H1 (cell line): Measurements from ENCODE around the gene SASS6. TPM values are rescaled to one million over a fixed set of nuclear protein-coding genes. Genes with fewer than 3 reads are reported as not detected.

Experiments used
- CTCF ChIA-PET: fragments of 300-600 bp; sonication (Branson Sonifier 250); formaldehyde crosslinking; loops from one replicate; lab custom pipeline; 2021; ENCODE audit not compliant: partially characterized antibody; lab: Charles Lee
- POLR2A ChIA-PET: fragments of 300-600 bp; sonication (Branson Sonifier 250); formaldehyde crosslinking; loops from one replicate; lab custom pipeline; 2021; ENCODE audit warnings: inconsistent platforms; ENCODE audit not compliant: partially characterized antibody; lab: Charles Lee
- DNase-seq, 2 experiments: peaks; one replicate each; pipeline versions ENCODE4 v3.0.0 to v3.0.0-alpha.2; 2010 to 2022; ENCODE audit warnings: low spot score in 2 of 2, low read depth in 1 of 2, mixed read lengths in 1 of 2
- FAIRE-seq: peaks from 2 replicates; lab custom pipeline; 2011; peaks lifted over from hg19 to GRCh38; lab: Jason Lieb, UNC
- H2AFZ ChIP-seq: 2 replicates; pipeline ENCODE4 v1.8.1; 2012; ENCODE audit warnings: low read length, inconsistent platforms
- H2AK5ac ChIP-seq: 2 replicates; pipeline ENCODE4 v1.6.1; 2013; ENCODE audit warnings: low read depth, low read length
- H2BK120ac ChIP-seq: replicated peaks from 2 replicates; pipeline ENCODE3; 2013; ENCODE audit warnings: low read depth, low read length, inconsistent platforms
- H2BK12ac ChIP-seq: 2 replicates; pipeline ENCODE4 v1.6.1; 2013; ENCODE audit warnings: low read depth, low read length
- H2BK15ac ChIP-seq: 2 replicates; pipeline ENCODE4 v1.6.1; 2013; ENCODE audit warnings: low read length
- H2BK20ac ChIP-seq: 2 replicates; pipeline ENCODE4 v1.6.1; 2013; ENCODE audit warnings: low read length
- H2BK5ac ChIP-seq: 2 replicates; pipeline ENCODE4 v1.6.1; 2013; ENCODE audit warnings: low read depth, low read length
- H3K14ac ChIP-seq: 2 replicates; pipeline ENCODE4 v1.6.1; 2013; ENCODE audit warnings: inconsistent platforms; ENCODE audit not compliant: insufficient read length
- H3K18ac ChIP-seq: 2 replicates; pipeline ENCODE4 v1.6.1; 2013; ENCODE audit warnings: low read length; ENCODE audit errors: extremely low read depth
- H3K23ac ChIP-seq: 2 replicates; pipeline ENCODE4 v1.6.1; 2013; ENCODE audit warnings: inconsistent platforms; ENCODE audit not compliant: insufficient read length
- H3K23me2 ChIP-seq: 2 replicates; pipeline ENCODE4 v1.6.1; 2013; ENCODE audit warnings: low read depth, low read length
- H3K27ac ChIP-seq: 2 replicates; pipeline ENCODE4 v1.6.1; 2011; ENCODE audit warnings: low read depth, low read length, inconsistent platforms
- H3K27me3 ChIP-seq, 4 experiments: replicated peaks in 1 of 4; 1 replicate in 1 of 4; 2 replicates in 3 of 4; pipeline versions ENCODE4 v1.6.1 to v1.8.1; 2011 to 2013; ENCODE audit warnings: low read length in 3 of 4, mild to moderate bottlenecking in 3 of 4, inconsistent platforms in 2 of 4, mixed read lengths in 2 of 4, moderate library complexity in 1 of 4; ENCODE audit not compliant: control insufficient read depth in 3 of 4, insufficient read depth in 3 of 4; ENCODE audit errors: extremely low read depth in 1 of 4
- H3K36me3 ChIP-seq, 4 experiments: 2 replicates each; pipeline versions ENCODE4 v1.6.1 to v1.8.1; 2011 to 2013; ENCODE audit warnings: mild to moderate bottlenecking in 4 of 4, low read length in 3 of 4, moderate library complexity in 2 of 4, control low read depth in 1 of 4, inconsistent platforms in 1 of 4; ENCODE audit not compliant: insufficient read depth in 4 of 4, control insufficient read depth in 2 of 4
- H3K4ac ChIP-seq: replicated peaks from 2 replicates; pipeline ENCODE3; 2013; ENCODE audit warnings: low read length, low read depth, mixed read lengths, inconsistent platforms; ENCODE audit not compliant: insufficient read length
- H3K4me1 ChIP-seq, 4 experiments: replicated peaks in 1 of 4; 1 replicate in 1 of 4; 2 replicates in 3 of 4; pipeline versions ENCODE4 v1.6.1 to v1.8.1; 2011 to 2013; ENCODE audit warnings: low read length in 3 of 4, inconsistent platforms in 2 of 4, mixed read lengths in 1 of 4; ENCODE audit not compliant: insufficient read depth in 4 of 4, control insufficient read depth in 3 of 4
- H3K4me2 ChIP-seq, 2 experiments: 2 replicates each; pipeline versions ENCODE4 v1.6.1 to v1.8.1; 2011 to 2013; ENCODE audit warnings: low read depth in 2 of 2, low read length in 2 of 2, control low read depth in 1 of 2, inconsistent platforms in 1 of 2, mild to moderate bottlenecking in 1 of 2; ENCODE audit not compliant: insufficient read depth in 1 of 2
- H3K4me3 ChIP-seq, 4 experiments: fragments of 200-600, 300-600 bp in 1 of 4; sonication (generic), shearing (Covaris generic), sonication (Bioruptor Twin) in 1 of 4; 2 replicates each; pipeline versions ENCODE4 v1.5.1 to v1.8.1; 2011 to 2016; ENCODE audit warnings: low read length in 4 of 4, low read depth in 3 of 4, control low read depth in 2 of 4, inconsistent platforms in 2 of 4, mild to moderate bottlenecking in 2 of 4, mixed read lengths in 1 of 4, moderate library complexity in 1 of 4; ENCODE audit not compliant: insufficient read depth in 2 of 4; ENCODE audit errors: extremely low read depth in 1 of 4
- H3K56ac ChIP-seq: replicated peaks from 2 replicates; pipeline ENCODE3; 2013; ENCODE audit warnings: low read depth, mild to moderate bottlenecking, mixed read lengths, low read length, inconsistent platforms; ENCODE audit not compliant: insufficient read length
- H3K79me1 ChIP-seq: 2 replicates; pipeline ENCODE4 v1.6.1; 2013; ENCODE audit warnings: low read depth, low read length, control low read depth
- H3K79me2 ChIP-seq, 2 experiments: 2 replicates each; pipeline versions ENCODE4 v1.6.1 to v1.8.1; 2012 to 2013; ENCODE audit warnings: low read length in 2 of 2, mild to moderate bottlenecking in 2 of 2, inconsistent platforms in 1 of 2; ENCODE audit not compliant: insufficient read depth in 2 of 2, control insufficient read depth in 1 of 2
- H3K9ac ChIP-seq, 4 experiments: replicated peaks in 1 of 4; 1 replicate in 1 of 4; 2 replicates in 3 of 4; pipeline versions ENCODE4 v1.6.1 to v1.8.1; 2011 to 2013; ENCODE audit warnings: low read depth in 3 of 4, low read length in 3 of 4, control low read depth in 2 of 4, mild to moderate bottlenecking in 2 of 4, moderate library complexity in 2 of 4, inconsistent platforms in 1 of 4; ENCODE audit errors: extremely low read depth in 1 of 4
- H3K9me3 ChIP-seq, 2 experiments: 2 replicates each; pipeline versions ENCODE4 v1.6.1 to v1.8.1; 2012 to 2013; ENCODE audit warnings: mild to moderate bottlenecking in 2 of 2, moderate library complexity in 2 of 2, control low read depth in 1 of 2, inconsistent platforms in 1 of 2, low read depth in 1 of 2, low read length in 1 of 2, mixed read lengths in 1 of 2; ENCODE audit not compliant: insufficient read depth in 2 of 2
- H4K20me1 ChIP-seq, 2 experiments: replicated peaks in 1 of 2; 2 replicates each; pipeline versions ENCODE3 to v1.8.1; 2011 to 2013; ENCODE audit warnings: inconsistent platforms in 2 of 2, low read length in 2 of 2, mild to moderate bottlenecking in 1 of 2; ENCODE audit not compliant: insufficient read depth in 2 of 2, control insufficient read depth in 1 of 2
- H4K5ac ChIP-seq: 2 replicates; pipeline ENCODE4 v1.6.1; 2013; ENCODE audit warnings: low read length, low read depth, mixed read lengths, inconsistent platforms; ENCODE audit not compliant: insufficient read length
- H4K8ac ChIP-seq: 2 replicates; pipeline ENCODE4 v1.8.0; 2013; ENCODE audit warnings: mild to moderate bottlenecking, moderate library complexity, low read length, inconsistent platforms; ENCODE audit not compliant: insufficient read depth; ENCODE audit errors: extremely low read depth
- H4K91ac ChIP-seq: replicated peaks from 2 replicates; pipeline ENCODE3; 2013; ENCODE audit warnings: low read length, mixed read lengths, inconsistent platforms; ENCODE audit not compliant: insufficient read length
- ATF3 ChIP-seq: IDR thresholded peaks from 2 replicates; pipeline ENCODE4 v1.6.1; 2011; ENCODE audit warnings: low read depth, mild to moderate bottlenecking, low read length; ENCODE audit not compliant: insufficient read depth
- SIRT6 ChIP-seq: IDR thresholded peaks from one replicate; pipeline ENCODE4 v1.7.1; 2012; ENCODE audit warnings: low read length, inconsistent platforms
- TBP ChIP-seq: IDR thresholded peaks from 2 replicates; pipeline ENCODE4 v1.6.1; 2011; ENCODE audit warnings: low read depth, low read length, improper control_type of control experiment
- WGBS, 2 experiments: shearing (Covaris generic) in 1 of 2; methylation state at CpG; one replicate each; pipeline versions ENCODE4 v1.1.6 to v1.1.7; 2013 to 2015; ENCODE audit warnings: low lambda C conversion rate in 2 of 2, mixed read lengths in 2 of 2, inconsistent platforms in 1 of 2, low coverage in 1 of 2, missing lambda C conversion rate in 1 of 2; ENCODE audit not compliant: insufficient replicate concordance in 2 of 2, insufficient coverage in 1 of 2, insufficient read length in 1 of 2; ENCODE audit errors: extremely low coverage in 1 of 2, missing lambda C conversion rate in 1 of 2; 5-methylcytosine and 5-hydroxymethylcytosine counted together
- polyA plus RNA-seq, 7 experiments: library from polyadenylated mRNA; depleted of rRNA in 3 of 7; stranded (reverse) in 5 of 7; unstranded in 2 of 7; fragments of >200 nt in 5 of 7; fragments of 200-250 nt in 2 of 7; gene quantifications; 1 replicate in 5 of 7; 2 replicates in 1 of 7; 4 replicates in 1 of 7; pipeline versions ENCODE4 v1.2.1 to v1.2.3, GENCODE V29; 2011 to 2013; ENCODE audit warnings: missing spikeins in 2 of 7, mixed read lengths in 2 of 7
- total RNA-seq: library from RNA; stranded (reverse); fragmentation: NEBNext Ultra II Directional; extraction: Animal tissue kit (Norgen Biotek cat#: 25700); gene quantifications from 2 replicates; pipeline ENCODE4 v1.2.1, GENCODE V29; 2021

Gene SASS6
- total and polyA plus RNA-seq, 2 of the 8 experiments (the other 6 are each of a cell fraction or from before 2014, with no cell fraction given), result 1.2 to 13.8 TPM

GRCh38 chr1:100115524-100115923 lies 17.2 kb downstream of the SASS6 start:
- Histone ChIP-seq H3K36me3 (peaks cover 0 to 27% (median 13%) of the 10 kb centered on the region in 4 experiments; a peak in 6 of 8 replicates), H3K18ac (no peak overlapping the region), H3K4me2 (no peak overlapping the region), H2AK5ac (no peak overlapping the region), H2BK20ac (no peak overlapping the region), H3K27me3 (no peaks in the 10 kb centered on the region), H3K79me1 (no peaks in the 10 kb centered on the region), H4K8ac (no peak overlapping the region), H4K20me1 (peaks cover 0 to 3% of the 10 kb centered on the region in 2 experiments), H3K9me3 (no peaks in the 10 kb centered on the region), H4K91ac (no peak overlapping the region), H3K14ac (no peak overlapping the region), H3K27ac (no peak overlapping the region), H3K23ac (no peak overlapping the region), H2BK120ac (no peak overlapping the region), H3K4me3 (no peak overlapping the region), H3K79me2 (no peaks in the 10 kb centered on the region), H3K56ac (no peak overlapping the region), H2BK12ac (no peak overlapping the region), H2BK15ac (no peak overlapping the region), H3K9ac (no peak overlapping the region), H3K23me2 (no peaks in the 10 kb centered on the region), H3K4me1 (no peaks in the 10 kb centered on the region), H2BK5ac (no peak overlapping the region), H4K5ac (no peak overlapping the region), H2AFZ (no peak overlapping the region), H3K4ac (no peak overlapping the region)
- CTCF ChIA-PET, result no interaction called here
- WGBS, 2 experiments, result 94% methylated on average over 4 of the region's 4 CpGs; no CpG with 5 or more reads in 1 of the 2 experiments
- POLR2A ChIA-PET, result no interaction called here
- no peak for FAIRE-seq
- DNase-seq, result no peak
- TF ChIP-seq SIRT6 (no peak), ATF3 (no peak), TBP (no peak)
